Stomach (tissue), 9 donors: Measurements from ENCODE around the gene P2RX3. TPM values are rescaled to one million over a fixed set of nuclear protein-coding genes. Genes with fewer than 3 reads are reported as not detected.

Source experiments
- DNase-seq, 2 donors: peaks; one replicate each; pipeline versions ENCODE4 v3.0.0 to v3.0.0-alpha.2; 2013 to 2019
- H3K27ac ChIP-seq, 5 donors: fragments of 200-600 bp in 4 of 5; sonication (generic) in 4 of 5; one replicate each; pipeline ENCODE4 v1.5.1; 2013 to 2019; ENCODE audit warnings: mild to moderate bottlenecking in 1 of 5, moderate library complexity in 1 of 5
- H3K27me3 ChIP-seq, 3 donors: fragments of 200-600 bp; sonication (generic); one replicate each; pipeline ENCODE4 v1.5.1; 2017 to 2019; ENCODE audit warnings: mixed run types in 1 of 3
- H3K36me3 ChIP-seq, 4 donors: fragments of 200-600 bp; sonication (generic); 1 replicate in 3 of 4; 2 replicates in 1 of 4; pipeline ENCODE4 v1.5.1; 2016 to 2019
- H3K4me1 ChIP-seq, 4 donors: fragments of 200-600 bp; sonication (generic); one replicate each; pipeline ENCODE4 v1.5.1; 2016 to 2019
- H3K4me3 ChIP-seq, 4 donors: fragments of 200-600 bp; sonication (generic) in 3 of 4; one replicate each; pipeline ENCODE4 v1.5.1; 2016 to 2019; ENCODE audit warnings: mild to moderate bottlenecking in 1 of 4
- H3K9me3 ChIP-seq, 4 donors: fragments of 200-600 bp; sonication (generic); one replicate each; pipeline ENCODE4 v1.5.1; 2016 to 2019
- CTCF ChIP-seq, 7 experiments: fragments of 450-650 bp in 4 of 7; fragments of 200-600 bp in 3 of 7; sonication (generic) in 3 of 7; IDR thresholded peaks; one replicate each; pipeline ENCODE4 v1.5.1; 2016 to 2019; ENCODE audit warnings: antibody characterized with exemption in 7 of 7, control low read depth in 2 of 7, mild to moderate bottlenecking in 1 of 7
- EP300 ChIP-seq: sonication (generic); formaldehyde crosslinking; IDR thresholded peaks from one replicate; pipeline ENCODE4 v1.6.1; 2017; ENCODE audit warnings: antibody characterized with exemption
- POLR2A ChIP-seq, 4 donors: fragments of 450-650 bp; IDR thresholded peaks; one replicate each; pipeline ENCODE4 v1.6.1; 2016; ENCODE audit warnings: antibody characterized with exemption in 4 of 4, control low read depth in 2 of 4, mild to moderate bottlenecking in 1 of 4, moderate library complexity in 1 of 4
- POLR2AphosphoS5 ChIP-seq, 3 donors: sonication (generic); formaldehyde crosslinking; IDR thresholded peaks; one replicate each; pipeline ENCODE4 v1.6.1; 2016; ENCODE audit warnings: antibody characterized with exemption in 3 of 3
- WGBS, 5 donors: extraction: QIAGEN DNeasy Blood & Tissue Kit in 3 of 5; methylation state at CpG; one replicate each; pipeline versions ENCODE4 v1.1.5 to v1.1.7; 2013 to 2018; 5-methylcytosine and 5-hydroxymethylcytosine counted together
- intact Hi-C: fragments of 100-400 bp; cut with DNase I; formaldehyde crosslinking; loops from one replicate; pipeline ENCODE4 v1.15.1; 2023; ENCODE audit warnings: low total_unique reads
- polyA plus RNA-seq, 3 donors: library from polyadenylated mRNA; stranded (reverse); fragments of 200-250 nt; gene quantifications; one replicate each; pipeline ENCODE4 v1.2.3, GENCODE V29; 2013
- total RNA-seq, 5 donors: library from RNA; depleted of rRNA; stranded (reverse); fragments of >200 nt; gene quantifications; one replicate each; pipeline versions ENCODE4 v1.1.0 to v1.2.3, GENCODE V29; 2014 to 2016
- donor health status: healthy with polysubstance abuse.
- donor health status: Bipolar disorder and iron deficiency.
- donor health status: healthy.

Gene P2RX3
- total and polyA plus RNA-seq, 8 donors, result 0.18 to 1.7 TPM; not detected in 6

- peak; percentile 88 to 96 for DNase-seq
- Histone ChIP-seq H3K9me3 (no peaks in the 10 kb centered on the region), H3K4me3 (peak overlapping the region; percentile 77 to 90 (median 84)), H3K4me1 (peaks cover 61 to 80% (median 71%) of the 10 kb centered on the region in 4 donors), H3K27ac (peak overlapping the region; percentile 94 to 99 (median 98)), H3K27me3 (no peaks in the 10 kb centered on the region), H3K36me3 (peaks cover 18 to 46% (median 46%) of the 10 kb centered on the region in 4 donors)
- TF ChIP-seq CTCF (IDR thresholded peaks at IDR 0.05) (no peak), EP300 (no peak), POLR2AphosphoS5 (IDR thresholded peaks at IDR 0.05) (peak; percentile 42 to 74 (median 68)), POLR2A (IDR thresholded peaks at IDR 0.05) (peak in 2 of 4 donors; percentile 37 to 64)
- WGBS, 5 donors, result 9 to 23% (median 16%) methylated on average over 12 to 13 of the region's 13 CpGs
- intact Hi-C loops, result no loop called here
Observed at GRCh38 chr11:57322256-57323166, 15.6 kb upstream of the P2RX3 start.

GRCh38 chr11:57323167-57323854, 14.8 kb upstream of the P2RX3 start:
- 28 to 51% (median 36%) methylated on average over 3 of the region's 3 CpGs for WGBS, 5 donors
- Histone ChIP-seq H3K4me3 (peak overlapping the region; percentile 77 to 90 (median 84)), H3K4me1 (peaks cover 53 to 72% (median 63%) of the 10 kb centered on the region in 4 donors), H3K27me3 (no peaks in the 10 kb centered on the region), H3K9me3 (no peaks in the 10 kb centered on the region), H3K27ac (peak overlapping the region; percentile 94 to 99 (median 98)), H3K36me3 (peaks cover 21 to 46% (median 46%) of the 10 kb centered on the region in 4 donors)
- TF ChIP-seq CTCF (IDR thresholded peaks at IDR 0.05) (no peak), POLR2A (IDR thresholded peaks at IDR 0.05) (no peak), EP300 (no peak), POLR2AphosphoS5 (IDR thresholded peaks at IDR 0.05) (no peak)
- peak in 1 of 2 donors; percentile 63 for DNase-seq
- intact Hi-C loops, result no loop called here

GRCh38 chr11:57323855-57324153, 14.3 kb upstream of the P2RX3 start:
- TF ChIP-seq CTCF (IDR thresholded peaks at IDR 0.05) (no peak), POLR2AphosphoS5 (IDR thresholded peaks at IDR 0.05) (no peak), POLR2A (IDR thresholded peaks at IDR 0.05) (no peak), EP300 (no peak)
- peak overlapping the region; percentile 94 to 99 (median 98) for H3K27ac ChIP-seq
- intact Hi-C loops, result no loop called here
- WGBS, 5 donors, result 5 to 24% (median 18%) methylated on average over 9 of the region's 9 CpGs
- H3K36me3 ChIP-seq, result peaks cover 26 to 48% (median 46%) of the 10 kb centered on the region in 4 donors
- no peaks in the 10 kb centered on the region for H3K27me3 ChIP-seq
- peaks cover 48 to 67% (median 59%) of the 10 kb centered on the region in 4 donors for H3K4me1 ChIP-seq
- H3K4me3 ChIP-seq, result peak overlapping the region; percentile 77 to 90 (median 84)
- no peak for DNase-seq
- H3K9me3 ChIP-seq, result no peaks in the 10 kb centered on the region

- no peaks in the 10 kb centered on the region for H3K27me3 ChIP-seq
- intact Hi-C loops, result no loop called here
- peaks cover 29 to 48% (median 46%) of the 10 kb centered on the region in 4 donors for H3K36me3 ChIP-seq
- no peaks in the 10 kb centered on the region for H3K9me3 ChIP-seq
- DNase-seq, result peak; percentile 33 to 87
- H3K4me1 ChIP-seq, result peaks cover 47 to 62% (median 54%) of the 10 kb centered on the region in 4 donors
- H3K4me3 ChIP-seq, result peak overlapping the region; percentile 77 to 90 (median 84)
- peak overlapping the region; percentile 94 to 99 (median 98) for H3K27ac ChIP-seq
- 1 to 3% (median 2%) methylated on average over 27 to 63 of the region's 64 CpGs for WGBS, 5 donors
- TF ChIP-seq POLR2A (IDR thresholded peaks at IDR 0.05), result no peak
Observed at GRCh38 chr11:57324154-57324885, 13.8 kb upstream of the P2RX3 start.
